ENCODE data around the gene FAM20A. TPM values are rescaled to one million over a fixed set of nuclear protein-coding genes. Genes with fewer than 3 reads are reported as not detected.
"Not testable (repeated sequence)": the region's sequence is repeated elsewhere in the genome, so short reads cannot be mapped to it uniquely, and the experiment has no call there.

FAM20A gene
- total RNA-seq, 1 donor from 2014 or later = 38.7 TPM

DNA sequence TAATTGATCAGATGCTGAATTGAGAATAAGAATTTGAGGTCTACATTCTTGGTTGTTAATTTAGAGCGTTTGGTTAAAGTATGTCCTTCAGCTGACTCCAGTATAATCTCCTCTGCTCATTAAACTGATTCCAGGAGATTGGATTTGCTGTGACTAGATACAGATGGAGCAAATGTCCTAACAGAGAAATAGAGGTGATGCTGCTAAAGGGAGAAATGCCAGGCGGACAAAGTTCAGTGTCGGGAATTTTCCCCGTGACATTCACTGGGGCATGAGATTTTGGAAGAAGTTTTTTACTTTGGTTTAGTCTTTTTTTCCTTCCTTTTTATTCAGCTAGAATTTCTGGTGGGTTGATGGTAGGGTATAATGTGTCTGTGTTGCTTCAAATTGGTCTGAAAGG lies 69.9 kb downstream of the FAM20A start:
- intact Hi-C loops (cut with DNase I) = no loop called here
- no peak for DNase-seq
- no peaks in the 10 kb centered on the region for H3K9me3 ChIP-seq
- ATAC-seq = no peak
- no peaks in the 10 kb centered on the region for H3K27me3 ChIP-seq (ENCODE audit: low read depth)
- peaks cover 100% of the 10 kb centered on the region for H3K36me3 ChIP-seq
- no peak overlapping the region for H3K27ac ChIP-seq
- TF ChIP-seq, protein P1, sequence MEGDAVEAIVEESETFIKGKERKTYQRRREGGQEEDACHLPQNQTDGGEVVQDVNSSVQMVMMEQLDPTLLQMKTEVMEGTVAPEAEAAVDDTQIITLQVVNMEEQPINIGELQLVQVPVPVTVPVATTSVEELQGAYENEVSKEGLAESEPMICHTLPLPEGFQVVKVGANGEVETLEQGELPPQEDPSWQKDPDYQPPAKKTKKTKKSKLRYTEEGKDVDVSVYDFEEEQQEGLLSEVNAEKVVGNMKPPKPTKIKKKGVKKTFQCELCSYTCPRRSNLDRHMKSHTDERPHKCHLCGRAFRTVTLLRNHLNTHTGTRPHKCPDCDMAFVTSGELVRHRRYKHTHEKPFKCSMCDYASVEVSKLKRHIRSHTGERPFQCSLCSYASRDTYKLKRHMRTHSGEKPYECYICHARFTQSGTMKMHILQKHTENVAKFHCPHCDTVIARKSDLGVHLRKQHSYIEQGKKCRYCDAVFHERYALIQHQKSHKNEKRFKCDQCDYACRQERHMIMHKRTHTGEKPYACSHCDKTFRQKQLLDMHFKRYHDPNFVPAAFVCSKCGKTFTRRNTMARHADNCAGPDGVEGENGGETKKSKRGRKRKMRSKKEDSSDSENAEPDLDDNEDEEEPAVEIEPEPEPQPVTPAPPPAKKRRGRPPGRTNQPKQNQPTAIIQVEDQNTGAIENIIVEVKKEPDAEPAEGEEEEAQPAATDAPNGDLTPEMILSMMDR (IDR thresholded peaks at IDR 0.05) = no peak
- no peak overlapping the region for H3K4me3 ChIP-seq
- peaks cover 23% of the 10 kb centered on the region for H3K4me1 ChIP-seq

DNA sequence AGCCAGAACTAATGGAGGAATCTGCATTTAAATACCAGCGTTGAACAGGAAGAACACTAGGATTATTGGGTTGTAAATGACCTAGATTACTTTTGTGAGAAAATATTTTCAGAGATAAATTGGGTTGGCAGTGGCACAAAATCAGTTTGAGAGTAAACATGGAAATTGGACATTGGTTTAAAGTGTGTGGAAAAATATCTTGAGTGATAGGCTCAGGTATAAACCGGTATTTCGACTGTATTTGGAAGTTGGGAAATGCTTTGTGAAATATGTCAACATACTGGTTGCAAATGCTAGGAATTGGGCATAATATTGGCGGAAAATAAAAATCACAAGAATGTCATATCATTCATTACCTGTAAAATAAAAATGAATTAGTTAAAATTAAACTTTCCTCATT lies 73.9 kb downstream of the FAM20A start:
- Histone ChIP-seq H3K9me3 (no peaks in the 10 kb centered on the region), H3K27me3 (ENCODE audit: low read depth) (no peaks in the 10 kb centered on the region), H3K4me1 (peaks cover 25% of the 10 kb centered on the region), H3K36me3 (peaks cover 99% of the 10 kb centered on the region), H3K4me3 (no peak overlapping the region), H3K27ac (peak overlapping the region; percentile 80)
- TF ChIP-seq, protein P1 (IDR thresholded peaks at IDR 0.05) = no peak
- DNase-seq (no peak), ATAC-seq (peak; percentile 74 to 79)
- intact Hi-C loops (cut with DNase I) = no loop called here

DNA sequence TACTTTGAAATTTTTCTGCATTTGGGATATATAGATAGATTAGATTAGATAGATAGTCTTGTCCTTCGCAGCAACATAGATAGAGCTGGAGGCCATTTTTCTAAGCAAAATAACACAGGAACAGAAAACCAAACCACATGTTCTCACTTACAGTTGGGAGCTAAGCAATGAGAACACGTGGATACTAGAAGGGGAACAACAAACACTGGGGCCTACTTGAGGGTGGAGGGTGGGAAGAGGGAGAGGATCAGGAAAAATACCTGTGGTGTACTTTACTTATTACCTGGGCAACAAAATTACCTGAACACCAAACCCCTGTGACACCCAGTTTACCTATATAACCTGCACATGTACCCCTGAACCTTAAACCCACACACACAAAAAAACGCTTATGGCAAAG lies 74.6 kb downstream of the FAM20A start:
- Histone ChIP-seq H3K4me3 (no peak overlapping the region), H3K4me1 (peaks cover 33% of the 10 kb centered on the region), H3K9me3 (no peaks in the 10 kb centered on the region), H3K27ac (peak overlapping the region; percentile 80), H3K27me3 (ENCODE audit: low read depth) (no peaks in the 10 kb centered on the region), H3K36me3 (peaks cover 92% of the 10 kb centered on the region)
- DNase-seq (no peak), ATAC-seq (peak; percentile 92 to 96)
- intact Hi-C loops (cut with DNase I) = no loop called here
- TF ChIP-seq, protein P1 (IDR thresholded peaks at IDR 0.05) = no peak

GRCh38 chr17:68522266-68522665 lies 78.9 kb downstream of the FAM20A start:
- no peaks in the 10 kb centered on the region for H3K27me3 ChIP-seq (ENCODE audit: low read depth)
- ATAC-seq = no peak
- intact Hi-C loops (cut with DNase I) = no loop called here

GRCh38 chr17:68519911-68520310 lies 81.3 kb downstream of the FAM20A start:
- TF ChIP-seq, protein P1 (IDR thresholded peaks at IDR 0.05) = no peak
- H3K4me1 ChIP-seq = peaks cover 68% of the 10 kb centered on the region
- no peak overlapping the region for H3K4me3 ChIP-seq
- no peak overlapping the region for H3K27ac ChIP-seq
- ATAC-seq (peak; percentile 65 to 85), DNase-seq (no peak)
- no peaks in the 10 kb centered on the region for H3K27me3 ChIP-seq (ENCODE audit: low read depth)
- intact Hi-C loops (cut with DNase I) = no loop called here
- H3K36me3 ChIP-seq = peaks cover 84% of the 10 kb centered on the region
- no peaks in the 10 kb centered on the region for H3K9me3 ChIP-seq

More at GRCh38 chr17:68522266-68522665, 78.9 kb downstream of the FAM20A start:
- Histone ChIP-seq H3K4me1 (peaks cover 54% of the 10 kb centered on the region), H3K9me3 (no peaks in the 10 kb centered on the region), H3K27ac (no peak overlapping the region), H3K36me3 (peaks cover 84% of the 10 kb centered on the region), H3K4me3 (no peak overlapping the region)
- no peak for DNase-seq
- TF ChIP-seq, protein P1 (IDR thresholded peaks at IDR 0.05) = no peak

- H3K27me3 ChIP-seq (ENCODE audit: low read depth); intact Hi-C loops (cut with DNase I); DNase-seq; H3K27ac ChIP-seq; H3K4me3 ChIP-seq; H3K9me3 ChIP-seq; ATAC-seq: not testable (repeated sequence)
- H3K36me3 ChIP-seq = peaks cover 76% of the 10 kb centered on the region
- H3K4me1 ChIP-seq = peaks cover 76% of the 10 kb centered on the region
Observed at GRCh38 chr17:68519051-68519450, 82.1 kb downstream of the FAM20A start.

Measured in lower lobe of right lung (tissue), 2 donors.